Measurements from ENCODE around the gene MYLK. TPM values are rescaled to one million over a fixed set of nuclear protein-coding genes. Genes with fewer than 3 reads are reported as not detected.
"Not testable (repeated sequence)": the region's sequence is repeated elsewhere in the genome, so short reads cannot be mapped to it uniquely, and the experiment has no call there.

The MYLK gene
- total and polyA plus RNA-seq, 2 experiments from 2014 or later = 13.1 to 27.1 TPM

DNA sequence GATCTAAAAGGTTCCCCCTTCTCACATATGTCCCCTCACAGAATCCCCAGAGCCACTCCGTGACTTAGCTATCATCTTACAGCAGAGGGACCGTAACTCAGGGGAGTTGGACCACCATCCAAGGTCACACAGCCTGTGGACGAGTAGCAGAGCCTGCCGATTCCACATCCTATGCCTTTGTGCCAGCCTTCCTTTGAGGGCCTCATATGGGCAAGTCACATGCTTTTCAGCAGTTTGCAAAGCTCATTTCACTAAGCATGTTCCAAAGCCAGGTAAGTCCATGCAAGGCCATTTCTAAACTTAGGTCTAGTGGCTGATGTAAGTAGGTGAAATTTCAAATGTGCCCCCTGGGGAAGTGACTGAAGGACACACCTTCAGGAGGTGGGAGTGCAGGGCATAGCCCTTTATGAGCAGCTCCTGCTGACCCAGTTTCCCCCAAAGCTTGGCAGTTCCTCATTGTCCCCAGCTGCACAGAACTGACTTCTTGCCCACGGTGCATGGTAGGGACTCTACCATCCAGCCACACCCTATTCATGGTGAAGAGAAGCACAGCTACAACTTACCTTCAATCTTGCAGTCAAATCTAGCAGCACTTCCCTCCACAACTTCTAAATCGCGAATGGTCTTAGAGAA lies 265.9 kb downstream of the MYLK start:
- Histone ChIP-seq H3K79me2 (no peaks in the 10 kb centered on the region), H3K27me3 (no peaks in the 10 kb centered on the region), H3K4me2 (no peak overlapping the region), H3K9me3 (ENCODE audit: low read depth) (no peaks in the 10 kb centered on the region), H3K4me3 (no peak overlapping the region), H2AFZ (no peak overlapping the region), H3K27ac (no peak overlapping the region), H3K9me2 (replicated peaks; ENCODE audit: insufficient read depth) (no peaks in the 10 kb centered on the region), H3K36me3 (replicated peaks; ENCODE audit: insufficient read depth, low read depth) (no peaks in the 10 kb centered on the region), H3K4me1 (ENCODE audit: insufficient read depth) (peaks cover 5% of the 10 kb centered on the region), H4K20me1 (ENCODE audit: insufficient read depth, poor library complexity, severe bottlenecking) (no peaks in the 10 kb centered on the region)
- 81% methylated on average over 7 of the region's 7 CpGs for WGBS (ENCODE audit: low lambda C conversion rate, missing lambda C conversion rate)
- DNase-seq (ENCODE audit: low spot score) = no peak
- TF ChIP-seq CTCF (IDR thresholded peaks at IDR 0.05; ENCODE audit: poor library complexity) = no peak
- no peak for TF ChIP-seq EZH2phosphoT487 (IDR thresholded peaks at IDR 0.05; ENCODE audit: low read depth, severe bottlenecking, unreplicated experiment)
- no peak for TF ChIP-seq EZH2 (IDR thresholded peaks at IDR 0.05; ENCODE audit: borderline replicate concordance)

DNA sequence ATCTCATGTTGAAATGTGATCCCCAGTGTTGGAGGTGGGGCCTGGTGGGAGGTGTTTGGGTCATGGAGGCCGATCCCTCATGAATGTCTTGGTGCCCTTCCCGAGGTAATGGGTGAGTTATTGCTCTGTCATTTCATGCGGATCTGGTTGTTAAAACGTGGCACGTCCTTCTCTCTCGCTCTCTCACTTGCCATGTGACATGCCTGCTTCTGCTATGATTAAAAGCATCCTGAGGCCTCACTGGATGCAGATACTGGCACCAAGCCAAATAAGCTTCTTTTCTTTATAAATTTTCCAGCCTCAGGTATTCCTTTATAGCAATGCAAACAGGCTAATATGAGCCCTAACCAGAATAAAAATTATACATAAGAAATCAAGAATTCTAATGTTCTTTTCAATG lies 267.5 kb downstream of the MYLK start:
- Histone ChIP-seq H3K9me3 (ENCODE audit: low read depth) (no peaks in the 10 kb centered on the region), H3K27me3 (no peaks in the 10 kb centered on the region), H3K4me3 (no peak overlapping the region), H3K4me1 (ENCODE audit: insufficient read depth) (peaks cover 12% of the 10 kb centered on the region), H3K79me2 (no peaks in the 10 kb centered on the region), H3K27ac (no peak overlapping the region), H2AFZ (no peak overlapping the region), H3K36me3 (replicated peaks; ENCODE audit: insufficient read depth, low read depth) (no peaks in the 10 kb centered on the region), H3K4me2 (no peak overlapping the region), H4K20me1 (ENCODE audit: insufficient read depth, poor library complexity, severe bottlenecking) (no peaks in the 10 kb centered on the region), H3K9me2 (replicated peaks; ENCODE audit: insufficient read depth) (no peaks in the 10 kb centered on the region)
- TF ChIP-seq EZH2 (IDR thresholded peaks at IDR 0.05; ENCODE audit: borderline replicate concordance) = no peak
- WGBS (ENCODE audit: low lambda C conversion rate, missing lambda C conversion rate) = 85% methylated on average over 6 of the region's 6 CpGs
- DNase-seq (ENCODE audit: low spot score) = no peak

DNA sequence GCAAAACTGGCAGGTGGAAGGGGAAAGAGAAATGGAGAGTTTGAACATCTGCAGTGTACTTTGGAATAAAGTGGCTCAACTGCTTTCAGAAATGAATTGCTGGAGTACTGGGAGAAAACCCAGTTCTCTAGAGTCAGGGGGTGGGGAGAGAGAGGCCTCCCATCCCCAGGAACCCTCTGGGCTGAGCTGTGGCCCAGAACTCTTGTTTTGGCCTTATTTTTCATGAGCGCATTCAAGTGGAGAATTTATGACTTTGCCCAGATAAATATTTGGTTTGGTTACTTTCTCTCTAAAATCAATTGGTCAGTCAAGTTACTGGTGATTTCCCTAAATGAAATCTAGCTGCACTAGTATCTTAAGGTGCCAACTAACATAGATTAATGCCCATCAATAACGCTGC lies 270.6 kb downstream of the MYLK start:
- Histone ChIP-seq H3K27ac (no peak overlapping the region), H3K36me3 (replicated peaks; ENCODE audit: insufficient read depth, low read depth) (no peaks in the 10 kb centered on the region), H3K9me2 (replicated peaks; ENCODE audit: insufficient read depth) (no peaks in the 10 kb centered on the region), H3K27me3 (no peaks in the 10 kb centered on the region), H3K4me3 (no peak overlapping the region), H3K4me1 (ENCODE audit: insufficient read depth) (peaks cover 15% of the 10 kb centered on the region), H2AFZ (no peak overlapping the region), H3K9me3 (ENCODE audit: low read depth) (no peaks in the 10 kb centered on the region), H3K79me2 (no peaks in the 10 kb centered on the region), H3K4me2 (no peak overlapping the region), H4K20me1 (ENCODE audit: insufficient read depth, poor library complexity, severe bottlenecking) (no peaks in the 10 kb centered on the region)
- DNase-seq (ENCODE audit: low spot score) = no peak
- TF ChIP-seq EZH2phosphoT487 (IDR thresholded peaks at IDR 0.05; ENCODE audit: low read depth, severe bottlenecking, unreplicated experiment) (no peak), CTCF (IDR thresholded peaks at IDR 0.05; ENCODE audit: poor library complexity) (no peak), EZH2 (IDR thresholded peaks at IDR 0.05; ENCODE audit: borderline replicate concordance) (no peak)
- 82% methylated on average over 2 of the region's 2 CpGs for WGBS (ENCODE audit: low lambda C conversion rate, missing lambda C conversion rate)

DNA sequence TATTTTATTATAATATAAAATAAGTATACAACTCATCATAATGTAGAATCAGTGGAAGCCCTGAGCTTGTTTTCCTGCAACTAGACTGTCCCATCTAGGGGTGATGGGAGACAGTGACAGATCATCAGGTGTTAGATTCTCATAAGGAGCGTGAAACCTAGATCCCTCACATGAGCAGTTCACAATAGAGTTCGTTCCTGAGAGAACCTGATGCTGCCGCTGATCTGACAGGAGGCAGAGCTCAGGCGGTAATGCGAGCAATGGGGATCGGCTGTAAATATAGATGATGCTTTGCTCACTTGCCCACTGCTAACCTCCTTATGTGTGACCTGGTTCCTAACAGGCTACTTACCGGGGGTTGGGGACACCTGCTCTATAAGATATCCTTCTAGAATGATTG lies 272.5 kb downstream of the MYLK start:
- not testable (repeated sequence) for DNase-seq (ENCODE audit: low spot score); H3K27ac ChIP-seq; H3K9me2 ChIP-seq (replicated peaks; ENCODE audit: insufficient read depth); H3K4me3 ChIP-seq; H3K36me3 ChIP-seq (replicated peaks; ENCODE audit: insufficient read depth, low read depth); H3K9me3 ChIP-seq (ENCODE audit: low read depth); H3K27me3 ChIP-seq; H3K4me2 ChIP-seq; H4K20me1 ChIP-seq (ENCODE audit: insufficient read depth, poor library complexity, severe bottlenecking); H3K79me2 ChIP-seq; H2AFZ ChIP-seq
- peaks cover 15% of the 10 kb centered on the region for H3K4me1 ChIP-seq (ENCODE audit: insufficient read depth)
- 93% methylated on average over 7 of the region's 7 CpGs for WGBS (ENCODE audit: low lambda C conversion rate, missing lambda C conversion rate)
